Nephron progenitor cell (in vitro differentiated cells): ENCODE data around the gene ZNF319.

Experiments used
- DNase-seq: peaks from one replicate; pipeline ENCODE4 v3.0.0; 2021
- H3K27ac Mint-ChIP-seq: 2 replicates; pipeline ENCODE4 v1.8.0; 2021; ENCODE audit warnings: mild to moderate bottlenecking, moderate library complexity, mixed read lengths
- H3K27me3 Mint-ChIP-seq: 2 replicates; pipeline ENCODE4 v1.8.0; 2021; ENCODE audit warnings: mild to moderate bottlenecking, low read depth, mixed read lengths; ENCODE audit not compliant: poor library complexity
- H3K36me3 Mint-ChIP-seq: 2 replicates; pipeline ENCODE4 v1.8.0; 2021; ENCODE audit warnings: low read depth, mixed read lengths
- H3K4me1 Mint-ChIP-seq: 2 replicates; pipeline ENCODE4 v1.8.0; 2021; ENCODE audit warnings: mixed read lengths
- H3K4me3 Mint-ChIP-seq: 2 replicates; pipeline ENCODE4 v1.8.0; 2021; ENCODE audit warnings: mild to moderate bottlenecking, moderate library complexity, mixed read lengths
- H3K9me3 Mint-ChIP-seq: 2 replicates; pipeline ENCODE4 v1.8.0; 2021; ENCODE audit warnings: mild to moderate bottlenecking, moderate library complexity, mixed read lengths
- TF ChIP-seq, protein P1 (sequence below): fragments of 200-600 bp; sonication (generic); IDR thresholded peaks from 2 replicates; pipeline ENCODE4 v1.5.0; 2021; ENCODE audit warnings: antibody characterized with exemption

The ZNF319 gene

DNA sequence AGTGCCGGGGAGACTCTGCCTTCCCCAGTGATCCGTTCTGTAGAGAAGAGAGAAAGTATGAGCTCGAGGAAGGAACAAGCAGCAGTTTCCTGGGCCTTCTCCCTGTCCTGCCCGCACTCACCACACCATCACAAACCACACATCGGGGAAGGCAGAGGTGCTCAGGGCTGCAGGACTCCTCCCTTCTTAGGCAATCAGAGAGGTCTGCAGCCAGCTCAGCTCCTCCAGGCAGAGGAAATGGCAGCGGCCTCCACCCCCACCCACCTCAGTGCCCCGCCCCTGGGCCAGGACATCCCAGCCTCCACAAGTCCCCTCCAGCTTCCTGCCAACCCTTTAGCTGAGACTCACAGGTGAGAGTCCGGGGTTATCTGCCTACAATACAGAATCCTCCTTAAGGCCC is 2.0 kb downstream of the ZNF319 start:
- Mint-ChIP-seq H3K27me3 (peaks cover 3% of the 10 kb centered on the region), H3K4me1 (peaks cover 28% of the 10 kb centered on the region), H3K4me3 (peak overlapping the region; percentile 44), H3K9me3 (no peaks in the 10 kb centered on the region), H3K36me3 (peaks cover 4% of the 10 kb centered on the region), H3K27ac (no peak overlapping the region)
- TF ChIP-seq, protein P1, sequence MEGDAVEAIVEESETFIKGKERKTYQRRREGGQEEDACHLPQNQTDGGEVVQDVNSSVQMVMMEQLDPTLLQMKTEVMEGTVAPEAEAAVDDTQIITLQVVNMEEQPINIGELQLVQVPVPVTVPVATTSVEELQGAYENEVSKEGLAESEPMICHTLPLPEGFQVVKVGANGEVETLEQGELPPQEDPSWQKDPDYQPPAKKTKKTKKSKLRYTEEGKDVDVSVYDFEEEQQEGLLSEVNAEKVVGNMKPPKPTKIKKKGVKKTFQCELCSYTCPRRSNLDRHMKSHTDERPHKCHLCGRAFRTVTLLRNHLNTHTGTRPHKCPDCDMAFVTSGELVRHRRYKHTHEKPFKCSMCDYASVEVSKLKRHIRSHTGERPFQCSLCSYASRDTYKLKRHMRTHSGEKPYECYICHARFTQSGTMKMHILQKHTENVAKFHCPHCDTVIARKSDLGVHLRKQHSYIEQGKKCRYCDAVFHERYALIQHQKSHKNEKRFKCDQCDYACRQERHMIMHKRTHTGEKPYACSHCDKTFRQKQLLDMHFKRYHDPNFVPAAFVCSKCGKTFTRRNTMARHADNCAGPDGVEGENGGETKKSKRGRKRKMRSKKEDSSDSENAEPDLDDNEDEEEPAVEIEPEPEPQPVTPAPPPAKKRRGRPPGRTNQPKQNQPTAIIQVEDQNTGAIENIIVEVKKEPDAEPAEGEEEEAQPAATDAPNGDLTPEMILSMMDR: no peak
- DNase-seq: no peak

DNA sequence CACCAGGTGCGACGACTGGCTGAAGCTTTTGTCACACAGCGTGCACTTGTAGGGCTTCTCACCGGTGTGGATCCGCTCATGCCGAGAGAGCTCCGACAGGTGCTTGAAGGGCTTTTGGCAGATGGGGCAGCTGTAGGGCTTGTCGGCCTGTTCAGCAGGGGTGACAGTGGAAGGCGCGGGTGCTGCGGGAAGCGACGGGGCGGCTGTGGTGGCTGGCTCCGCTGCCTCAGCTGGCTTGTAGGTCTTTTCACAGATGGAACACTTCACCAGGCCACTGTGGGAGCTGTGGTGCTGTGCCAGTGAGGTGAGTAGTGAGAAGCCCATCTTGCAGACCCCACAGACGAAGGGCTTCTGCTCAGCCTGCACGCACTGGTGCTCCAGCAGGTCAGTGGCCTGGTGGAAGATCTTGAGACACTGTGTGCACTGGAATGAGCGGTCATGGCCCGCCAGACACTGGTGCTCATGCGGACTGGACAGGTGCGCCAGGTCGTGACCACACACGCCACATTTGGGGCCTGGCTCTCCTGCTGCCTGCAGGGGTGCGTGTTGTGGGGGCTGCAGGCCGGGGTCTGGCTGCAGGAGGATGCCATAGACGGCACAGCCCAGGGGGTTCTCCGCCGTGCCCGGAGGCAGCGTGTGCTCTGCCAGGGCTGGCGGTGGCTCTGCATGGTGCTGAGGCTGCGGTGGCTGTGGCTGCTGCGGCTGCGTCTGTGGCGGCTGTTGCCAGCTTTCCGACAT is 2.8 kb downstream of the ZNF319 start:
- DNase-seq: no peak
- TF ChIP-seq, protein P1: no peak
- peak overlapping the region; percentile 44 for H3K4me3 Mint-ChIP-seq

DNA sequence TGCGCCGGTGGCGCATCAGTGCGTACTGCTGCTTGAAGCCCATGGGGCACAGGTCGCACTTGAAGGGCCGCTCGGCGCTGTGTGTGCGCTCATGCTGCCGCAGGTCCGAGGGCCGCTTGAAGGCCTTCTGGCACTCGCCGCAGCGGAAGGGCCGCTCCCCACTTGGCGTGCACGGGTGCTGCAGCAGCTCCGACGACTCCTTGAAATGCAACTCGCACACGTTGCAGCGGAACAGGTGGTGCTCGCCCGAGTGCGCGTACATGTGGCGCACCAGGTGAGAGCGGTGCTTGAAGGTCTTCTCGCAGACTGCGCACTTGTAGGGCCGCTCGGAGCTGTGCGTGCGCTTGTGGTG is 3.3 kb downstream of the ZNF319 start:
- TF ChIP-seq, protein P1: no peak
- H3K36me3 Mint-ChIP-seq: peaks cover 4% of the 10 kb centered on the region

More for the DNA sequence above, 2.8 kb downstream of the ZNF319 start:
- Mint-ChIP-seq H3K4me1 (peaks cover 28% of the 10 kb centered on the region), H3K27me3 (peaks cover 3% of the 10 kb centered on the region), H3K36me3 (peaks cover 4% of the 10 kb centered on the region), H3K27ac (no peak overlapping the region), H3K9me3 (no peaks in the 10 kb centered on the region)

DNA sequence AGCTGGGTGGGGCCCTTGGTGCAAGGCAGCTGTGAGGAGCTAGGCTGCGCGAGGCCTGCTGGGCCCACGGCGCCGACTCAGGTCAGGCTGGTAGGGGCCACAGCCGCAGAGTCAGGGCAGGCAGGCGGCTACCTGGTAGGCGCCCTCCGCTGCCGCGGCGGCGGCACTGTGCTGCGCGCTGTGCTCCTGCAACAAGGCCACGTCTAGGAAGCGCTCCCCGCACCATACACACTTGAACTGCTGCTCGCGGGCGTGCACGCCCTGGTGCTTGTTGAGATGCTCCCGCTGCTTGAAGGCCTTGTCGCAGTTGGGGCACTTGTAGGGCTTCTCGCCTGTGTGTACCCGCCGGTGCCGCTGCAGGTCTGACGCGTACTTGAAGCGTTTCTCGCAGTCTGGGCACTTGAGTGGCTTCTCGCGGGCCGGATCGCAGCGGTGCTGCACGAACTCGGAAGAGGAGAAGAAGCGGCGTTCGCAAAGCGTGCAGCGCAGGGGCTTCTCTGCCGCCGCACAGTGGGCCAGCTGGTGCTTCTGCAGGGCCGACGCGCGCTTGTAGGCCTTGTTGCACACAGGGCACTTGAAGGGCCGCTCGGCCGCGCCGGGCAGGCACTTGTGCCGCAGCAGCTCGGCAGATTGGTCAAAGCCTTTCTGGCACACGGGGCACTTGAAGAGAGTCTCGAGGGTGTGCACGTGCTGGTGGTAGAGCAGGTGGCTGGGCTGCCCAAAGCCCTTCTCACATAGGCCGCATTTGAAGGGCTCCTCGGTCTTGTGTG is 3.9 kb downstream of the ZNF319 start:
- no peaks in the 10 kb centered on the region for H3K9me3 Mint-ChIP-seq
- no peak overlapping the region for H3K27ac Mint-ChIP-seq
- peaks cover 3% of the 10 kb centered on the region for H3K27me3 Mint-ChIP-seq
- peaks cover 4% of the 10 kb centered on the region for H3K36me3 Mint-ChIP-seq
- no peak for DNase-seq
- peaks cover 22% of the 10 kb centered on the region for H3K4me1 Mint-ChIP-seq
- TF ChIP-seq, protein P1: no peak
- H3K4me3 Mint-ChIP-seq: no peak overlapping the region

More for the DNA sequence above, 3.3 kb downstream of the ZNF319 start:
- Mint-ChIP-seq H3K27ac (no peak overlapping the region), H3K9me3 (no peaks in the 10 kb centered on the region), H3K4me1 (peaks cover 27% of the 10 kb centered on the region), H3K27me3 (peaks cover 3% of the 10 kb centered on the region), H3K4me3 (no peak overlapping the region)
- no peak for DNase-seq

DNA sequence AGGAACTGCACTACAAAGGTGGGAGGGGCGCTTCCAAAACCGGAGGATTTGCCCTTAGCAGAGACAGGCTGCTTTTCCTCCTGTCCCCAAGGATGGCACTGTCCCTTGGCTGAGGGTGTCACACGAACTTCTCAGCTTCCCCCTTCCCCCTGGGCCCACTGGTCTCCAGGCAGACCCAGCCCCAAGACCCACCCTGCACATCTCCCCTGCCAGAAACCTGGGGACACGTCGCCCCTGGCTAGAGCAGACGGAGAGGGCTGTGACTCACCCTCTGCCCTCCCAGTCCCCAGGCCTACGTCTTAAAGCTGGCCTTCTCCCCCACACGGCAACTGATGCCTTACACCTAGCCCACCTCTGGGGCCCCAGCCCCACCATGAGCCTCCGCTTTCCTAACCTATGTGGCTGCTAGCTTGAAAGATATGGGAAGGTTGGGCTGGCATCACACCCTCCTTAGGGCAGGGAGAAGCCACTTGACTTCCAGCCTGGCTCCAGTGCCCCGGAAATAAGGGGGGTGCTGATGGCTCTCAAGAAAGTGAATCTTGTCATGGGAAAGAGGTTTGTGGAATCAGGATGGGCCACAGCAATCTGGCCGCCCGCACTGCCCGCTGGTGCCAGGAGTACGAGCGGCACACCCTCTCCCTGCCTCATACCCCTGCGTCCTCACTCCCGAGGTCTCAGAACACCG is 4.6 kb downstream of the ZNF319 start:
- TF ChIP-seq, protein P1: no peak
- no peak overlapping the region for H3K4me3 Mint-ChIP-seq
- H3K27me3 Mint-ChIP-seq: peaks cover 3% of the 10 kb centered on the region
- H3K36me3 Mint-ChIP-seq: peaks cover 4% of the 10 kb centered on the region
- H3K9me3 Mint-ChIP-seq: no peaks in the 10 kb centered on the region
- no peak overlapping the region for H3K27ac Mint-ChIP-seq
- no peak for DNase-seq
- H3K4me1 Mint-ChIP-seq: peaks cover 16% of the 10 kb centered on the region
